Astrocyte (in vitro differentiated cells and primary cell): ENCODE data around the gene ZNF516. TPM values are rescaled to one million over a fixed set of nuclear protein-coding genes. Genes with fewer than 3 reads are reported as not detected.

Source experiments
- DNase-seq: peaks from one replicate; pipeline ENCODE4 v3.0.0-alpha.2; 2010; ENCODE audit warnings: low read depth
- FAIRE-seq: peaks from 2 replicates; lab custom pipeline; 2011; peaks lifted over from hg19 to GRCh38; lab: Jason Lieb, UNC
- H2AFZ ChIP-seq: 2 replicates; pipeline ENCODE4 v1.6.0; 2012; ENCODE audit warnings: low read depth, low read length, inconsistent platforms
- H3K27ac ChIP-seq: 2 replicates; pipeline ENCODE4 v1.5.1; 2011; ENCODE audit warnings: low read depth, low read length, inconsistent platforms
- H3K27me3 ChIP-seq: 2 replicates; pipeline ENCODE4 v1.6.0; 2011; ENCODE audit warnings: low read length, inconsistent platforms; ENCODE audit not compliant: insufficient read depth
- H3K36me3 ChIP-seq: 2 replicates; pipeline ENCODE4 v1.5.1; 2011; ENCODE audit warnings: low read length, inconsistent platforms; ENCODE audit not compliant: insufficient read depth
- H3K4me1 ChIP-seq: 2 replicates; pipeline ENCODE4 v1.5.1; 2011; ENCODE audit warnings: low read length, inconsistent platforms; ENCODE audit not compliant: insufficient read depth
- H3K4me2 ChIP-seq: 2 replicates; pipeline ENCODE4 v1.6.0; 2012; ENCODE audit warnings: low read length, inconsistent platforms
- H3K4me3 ChIP-seq: 2 replicates; pipeline ENCODE4 v1.5.1; 2011; ENCODE audit warnings: low read depth, mild to moderate bottlenecking, low read length, inconsistent platforms; ENCODE audit not compliant: insufficient read depth
- H3K79me2 ChIP-seq: 2 replicates; pipeline ENCODE4 v1.6.0; 2012; ENCODE audit warnings: mild to moderate bottlenecking, low read length, inconsistent platforms; ENCODE audit not compliant: insufficient read depth
- H3K9ac ChIP-seq: 2 replicates; pipeline ENCODE4 v1.6.0; 2012; ENCODE audit warnings: mild to moderate bottlenecking, low read length, inconsistent platforms
- H3K9me3 ChIP-seq: 2 replicates; pipeline ENCODE4 v1.5.1; 2012; ENCODE audit warnings: low read depth, mild to moderate bottlenecking, low read length, inconsistent platforms; ENCODE audit not compliant: insufficient read depth
- H4K20me1 ChIP-seq: 2 replicates; pipeline ENCODE4 v1.6.0; 2012; ENCODE audit warnings: low read length, inconsistent platforms; ENCODE audit not compliant: insufficient read depth
- H3K27ac Mint-ChIP-seq: one replicate; pipeline ENCODE4 v1.8.0; 2021; ENCODE audit warnings: mild to moderate bottlenecking, mixed read lengths; ENCODE audit not compliant: unreplicated experiment
- H3K27me3 Mint-ChIP-seq: one replicate; pipeline ENCODE4 v1.8.0; 2021; ENCODE audit warnings: low read depth, mixed read lengths; ENCODE audit not compliant: unreplicated experiment
- H3K36me3 Mint-ChIP-seq: one replicate; pipeline ENCODE4 v1.8.0; 2021; ENCODE audit warnings: low read depth, mixed read lengths; ENCODE audit not compliant: unreplicated experiment
- H3K4me1 Mint-ChIP-seq: one replicate; pipeline ENCODE4 v1.8.0; 2021; ENCODE audit warnings: low read depth, mixed read lengths; ENCODE audit not compliant: unreplicated experiment
- H3K4me3 Mint-ChIP-seq: one replicate; pipeline ENCODE4 v1.8.0; 2021; ENCODE audit warnings: mild to moderate bottlenecking, moderate library complexity, mixed read lengths; ENCODE audit not compliant: unreplicated experiment
- H3K9me3 Mint-ChIP-seq: one replicate; pipeline ENCODE4 v1.8.0; 2021; ENCODE audit warnings: mild to moderate bottlenecking, mixed read lengths; ENCODE audit not compliant: unreplicated experiment
- EZH2 ChIP-seq: IDR thresholded peaks from 2 replicates; pipeline ENCODE4 v1.6.1; 2012; ENCODE audit warnings: mild to moderate bottlenecking, low read length, inconsistent platforms; ENCODE audit not compliant: insufficient read depth
- total RNA-seq: library from RNA; stranded (reverse); gene quantifications from 2 replicates; pipeline ENCODE4 v1.2.1, GENCODE V29; 2021
- TF ChIP-seq, protein P1 (sequence below): IDR thresholded peaks from 2 replicates; pipeline ENCODE4 v1.5.1; 2011; ENCODE audit warnings: low read depth, mild to moderate bottlenecking, inconsistent platforms, low read length, moderate library complexity; ENCODE audit not compliant: insufficient read depth

The ZNF516 gene
- total RNA-seq, 1 donor from 2014 or later = 59.8 TPM

DNA sequence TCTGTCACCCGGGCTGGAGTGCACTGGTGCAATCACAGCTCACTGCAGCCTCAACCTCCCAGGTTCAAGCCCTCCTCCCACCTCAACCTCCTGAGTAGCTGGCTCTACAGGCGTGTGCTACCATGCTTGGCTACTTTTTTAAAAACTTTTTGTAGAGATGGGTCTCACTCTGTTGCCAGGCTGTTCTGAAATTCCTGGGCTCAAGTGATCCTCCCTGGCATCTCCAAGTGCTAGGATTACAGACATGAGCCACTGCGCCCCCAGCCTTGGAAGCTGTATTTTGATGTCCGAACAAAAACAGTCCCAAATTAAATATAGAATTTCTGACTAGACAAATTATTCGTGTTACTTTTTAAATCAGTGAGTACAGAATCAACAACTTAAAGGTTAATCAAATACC is 97.4 kb downstream of the ZNF516 start:
- Mint-ChIP-seq H3K27ac (no peak overlapping the region), H3K27me3 (no peaks in the 10 kb centered on the region), H3K9me3 (no peaks in the 10 kb centered on the region), H3K4me1 (peaks cover 11% of the 10 kb centered on the region), H3K36me3 (peaks cover 2% of the 10 kb centered on the region), H3K4me3 (peak overlapping the region; percentile 14)
- Histone ChIP-seq H3K27me3 (no peaks in the 10 kb centered on the region), H3K9me3 (no peaks in the 10 kb centered on the region), H3K4me2 (no peak overlapping the region), H3K36me3 (no peaks in the 10 kb centered on the region), H4K20me1 (peaks cover 78% of the 10 kb centered on the region), H3K4me3 (no peak overlapping the region), H3K4me1 (no peaks in the 10 kb centered on the region), H3K27ac (no peak overlapping the region), H2AFZ (no peak overlapping the region), H3K9ac (no peak overlapping the region), H3K79me2 (peaks cover 37% of the 10 kb centered on the region)
- TF ChIP-seq EZH2 = no peak
- TF ChIP-seq, protein P1, sequence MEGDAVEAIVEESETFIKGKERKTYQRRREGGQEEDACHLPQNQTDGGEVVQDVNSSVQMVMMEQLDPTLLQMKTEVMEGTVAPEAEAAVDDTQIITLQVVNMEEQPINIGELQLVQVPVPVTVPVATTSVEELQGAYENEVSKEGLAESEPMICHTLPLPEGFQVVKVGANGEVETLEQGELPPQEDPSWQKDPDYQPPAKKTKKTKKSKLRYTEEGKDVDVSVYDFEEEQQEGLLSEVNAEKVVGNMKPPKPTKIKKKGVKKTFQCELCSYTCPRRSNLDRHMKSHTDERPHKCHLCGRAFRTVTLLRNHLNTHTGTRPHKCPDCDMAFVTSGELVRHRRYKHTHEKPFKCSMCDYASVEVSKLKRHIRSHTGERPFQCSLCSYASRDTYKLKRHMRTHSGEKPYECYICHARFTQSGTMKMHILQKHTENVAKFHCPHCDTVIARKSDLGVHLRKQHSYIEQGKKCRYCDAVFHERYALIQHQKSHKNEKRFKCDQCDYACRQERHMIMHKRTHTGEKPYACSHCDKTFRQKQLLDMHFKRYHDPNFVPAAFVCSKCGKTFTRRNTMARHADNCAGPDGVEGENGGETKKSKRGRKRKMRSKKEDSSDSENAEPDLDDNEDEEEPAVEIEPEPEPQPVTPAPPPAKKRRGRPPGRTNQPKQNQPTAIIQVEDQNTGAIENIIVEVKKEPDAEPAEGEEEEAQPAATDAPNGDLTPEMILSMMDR = no peak
- no peak for FAIRE-seq
- no peak for DNase-seq

DNA sequence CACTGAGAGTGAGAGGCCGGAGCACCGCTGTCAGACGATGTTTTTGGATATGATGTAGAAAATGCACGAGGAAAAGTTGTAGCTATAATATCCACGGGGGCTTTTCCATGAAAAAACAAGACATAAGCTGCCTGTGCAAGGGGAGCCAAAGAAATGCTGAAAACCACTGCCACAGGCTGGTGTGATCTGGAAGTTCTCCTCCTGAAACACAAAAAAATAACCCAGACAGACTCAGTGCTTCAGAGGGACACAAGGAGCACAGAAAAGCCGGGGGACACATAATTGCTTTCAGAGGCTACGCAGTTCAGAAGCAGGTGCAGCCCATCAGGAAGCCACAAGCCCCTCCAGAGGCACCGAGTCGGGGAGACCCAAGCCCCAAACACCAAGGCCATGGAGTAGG is 98.2 kb downstream of the ZNF516 start:
- H3K27me3 Mint-ChIP-seq = no peaks in the 10 kb centered on the region
- H3K4me3 ChIP-seq = no peak overlapping the region
- TF ChIP-seq, protein P1 = no peak
- TF ChIP-seq EZH2 = no peak
- H3K9me3 Mint-ChIP-seq = no peaks in the 10 kb centered on the region
- peaks cover 11% of the 10 kb centered on the region for H3K4me1 Mint-ChIP-seq
- H2AFZ ChIP-seq = no peak overlapping the region
- no peak for FAIRE-seq
- H3K36me3 ChIP-seq = no peaks in the 10 kb centered on the region
- H3K4me2 ChIP-seq = no peak overlapping the region
- H3K79me2 ChIP-seq = peaks cover 39% of the 10 kb centered on the region
- H3K27me3 ChIP-seq = no peaks in the 10 kb centered on the region
- H3K36me3 Mint-ChIP-seq = peaks cover 2% of the 10 kb centered on the region
- no peak overlapping the region for H3K4me3 Mint-ChIP-seq
- H3K9me3 ChIP-seq = no peaks in the 10 kb centered on the region
- no peak for DNase-seq
- H3K4me1 ChIP-seq = no peaks in the 10 kb centered on the region
- H3K27ac Mint-ChIP-seq = no peak overlapping the region
- H3K27ac ChIP-seq = no peak overlapping the region
- peaks cover 77% of the 10 kb centered on the region for H4K20me1 ChIP-seq
- H3K9ac ChIP-seq = no peak overlapping the region

DNA sequence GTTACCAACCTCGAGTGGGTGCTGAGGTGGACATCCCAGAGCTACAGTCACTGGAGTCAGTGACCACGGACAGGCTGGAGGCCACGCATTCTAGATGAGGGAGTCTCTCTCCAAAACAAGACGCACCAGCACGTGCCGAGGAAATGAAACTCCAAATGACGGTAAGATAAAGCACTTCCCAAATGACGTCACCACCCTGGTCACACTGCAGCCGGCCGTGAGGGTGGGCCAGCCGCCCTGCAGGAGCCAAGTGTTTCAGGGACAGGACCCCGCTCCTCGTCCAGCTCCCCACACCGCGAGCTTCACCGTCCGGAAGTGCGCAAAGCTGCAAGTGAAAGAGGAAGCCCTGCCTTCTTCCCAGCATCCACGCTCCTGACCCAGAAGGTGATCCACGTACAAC is 99.4 kb downstream of the ZNF516 start:
- Histone ChIP-seq H3K9ac (no peak overlapping the region), H2AFZ (no peak overlapping the region), H3K4me3 (no peak overlapping the region), H4K20me1 (peaks cover 78% of the 10 kb centered on the region), H3K79me2 (peaks cover 47% of the 10 kb centered on the region), H3K36me3 (no peaks in the 10 kb centered on the region), H3K9me3 (no peaks in the 10 kb centered on the region), H3K27ac (no peak overlapping the region), H3K27me3 (no peaks in the 10 kb centered on the region), H3K4me1 (no peaks in the 10 kb centered on the region), H3K4me2 (no peak overlapping the region)
- no peak overlapping the region for H3K27ac Mint-ChIP-seq
- FAIRE-seq = no peak
- H3K4me3 Mint-ChIP-seq = no peak overlapping the region
- no peak for DNase-seq
- no peaks in the 10 kb centered on the region for H3K27me3 Mint-ChIP-seq
- TF ChIP-seq, protein P1 = no peak
- no peak for TF ChIP-seq EZH2
- H3K9me3 Mint-ChIP-seq = no peaks in the 10 kb centered on the region
- peaks cover 2% of the 10 kb centered on the region for H3K36me3 Mint-ChIP-seq
- H3K4me1 Mint-ChIP-seq = peaks cover 16% of the 10 kb centered on the region
